ENCODE results near the gene RTN4R. TPM values are rescaled to one million over a fixed set of nuclear protein-coding genes. Genes with fewer than 3 reads are reported as not detected.
"Not testable (repeated sequence)": the region's sequence is repeated elsewhere in the genome, so short reads cannot be mapped to it uniquely, and the experiment has no call there.

RTN4R gene
- total RNA-seq, 1 experiment from 2014 or later = 16.3 TPM

DNA sequence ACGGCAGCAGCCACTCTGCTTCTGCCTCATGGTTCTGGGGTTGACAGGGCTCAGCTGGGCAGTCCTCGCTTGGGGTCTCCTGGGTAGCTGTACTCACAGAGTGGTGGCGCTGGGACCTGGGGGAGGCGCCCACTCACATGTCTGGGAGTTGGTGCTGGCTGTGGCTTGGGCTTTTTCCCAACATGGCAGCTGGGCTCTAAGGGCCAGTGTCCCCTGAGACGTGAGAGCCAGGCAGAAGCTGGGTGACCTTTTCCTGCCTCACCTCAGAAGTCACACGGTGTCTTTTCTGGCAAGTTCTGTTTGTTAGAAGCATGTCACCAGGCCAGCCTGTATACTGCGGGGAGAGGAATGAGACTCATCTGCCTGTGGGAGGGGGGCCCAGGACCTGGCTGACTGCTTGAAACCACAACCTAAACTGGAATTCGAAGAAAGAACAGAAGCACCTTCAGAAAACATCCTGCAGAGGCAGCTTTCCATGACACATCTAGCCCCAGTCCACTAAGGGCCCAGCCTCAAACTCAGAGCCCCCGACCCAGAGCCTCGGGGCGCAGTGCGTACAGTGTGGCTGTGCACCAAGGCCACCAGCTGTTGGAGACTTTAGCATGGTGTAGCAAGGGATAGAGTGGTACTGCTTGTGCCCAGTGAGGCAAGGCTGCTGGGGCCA lies 37.2 kb upstream of the RTN4R start:
- POLR2A ChIA-PET; CTCF ChIA-PET; BruUV-seq (replicated peaks); ATAC-seq; intact Hi-C loops (cut with micrococcal nuclease; ENCODE audit: unreplicated experiment); H3K4me3 ChIP-seq (ENCODE audit: low read depth in 2 of 2, low read length in 2 of 2); H3K4me1 ChIP-seq (ENCODE audit: control insufficient read depth, insufficient read depth, low read length); in situ Hi-C loops (cut with HindIII; ENCODE audit: low pct_unique_long_range_greater_than_20kb, low sequenced_read_pairs); H3K9me3 ChIP-seq (ENCODE audit: control insufficient read depth, insufficient read depth, low read depth, low read length); H3K27me3 ChIP-seq (ENCODE audit: control insufficient read depth, insufficient read depth, low read length); H3K27ac ChIP-seq (ENCODE audit: low read length); H3K36me3 ChIP-seq (ENCODE audit: control insufficient read depth, insufficient read depth, low read length); DNase-seq (ENCODE audit: low read depth, low spot score): not testable (repeated sequence)

DNA sequence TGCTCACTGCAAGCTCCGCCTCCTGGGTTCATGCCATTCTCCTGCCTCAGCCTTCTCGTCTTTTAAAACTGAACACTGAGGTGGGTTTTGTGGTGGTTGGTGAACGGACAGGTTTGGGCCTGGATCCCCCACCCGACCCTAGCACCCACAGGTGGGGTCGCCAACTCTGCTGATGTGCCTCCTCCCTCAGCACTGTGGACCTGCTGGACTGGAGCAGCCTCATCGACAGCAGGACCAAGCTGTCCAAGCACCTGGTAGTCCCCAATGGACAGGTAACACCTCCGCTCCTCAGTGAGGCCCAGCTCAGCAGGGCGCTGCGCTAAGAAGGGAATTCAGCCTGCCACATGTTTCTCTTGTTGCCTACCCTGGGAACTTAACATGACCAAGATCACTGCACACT lies 36.5 kb upstream of the RTN4R start:
- no peak overlapping the region for H3K4me3 ChIP-seq (ENCODE audit: low read depth in 2 of 2, low read length in 2 of 2)
- ChIA-PET CTCF (no interaction called here), POLR2A (no interaction called here)
- in situ Hi-C loops (cut with HindIII; ENCODE audit: low pct_unique_long_range_greater_than_20kb, low sequenced_read_pairs) (no loop called here), intact Hi-C loops (cut with micrococcal nuclease; ENCODE audit: unreplicated experiment) (no loop called here)
- no peaks in the 10 kb centered on the region for H3K4me1 ChIP-seq (ENCODE audit: control insufficient read depth, insufficient read depth, low read length)
- no peak for TF ChIP-seq SIN3A (IDR thresholded peaks at IDR 0.05; ENCODE audit: borderline replicate concordance, insufficient read depth, low read depth, low read length)
- TF ChIP-seq, protein P1, sequence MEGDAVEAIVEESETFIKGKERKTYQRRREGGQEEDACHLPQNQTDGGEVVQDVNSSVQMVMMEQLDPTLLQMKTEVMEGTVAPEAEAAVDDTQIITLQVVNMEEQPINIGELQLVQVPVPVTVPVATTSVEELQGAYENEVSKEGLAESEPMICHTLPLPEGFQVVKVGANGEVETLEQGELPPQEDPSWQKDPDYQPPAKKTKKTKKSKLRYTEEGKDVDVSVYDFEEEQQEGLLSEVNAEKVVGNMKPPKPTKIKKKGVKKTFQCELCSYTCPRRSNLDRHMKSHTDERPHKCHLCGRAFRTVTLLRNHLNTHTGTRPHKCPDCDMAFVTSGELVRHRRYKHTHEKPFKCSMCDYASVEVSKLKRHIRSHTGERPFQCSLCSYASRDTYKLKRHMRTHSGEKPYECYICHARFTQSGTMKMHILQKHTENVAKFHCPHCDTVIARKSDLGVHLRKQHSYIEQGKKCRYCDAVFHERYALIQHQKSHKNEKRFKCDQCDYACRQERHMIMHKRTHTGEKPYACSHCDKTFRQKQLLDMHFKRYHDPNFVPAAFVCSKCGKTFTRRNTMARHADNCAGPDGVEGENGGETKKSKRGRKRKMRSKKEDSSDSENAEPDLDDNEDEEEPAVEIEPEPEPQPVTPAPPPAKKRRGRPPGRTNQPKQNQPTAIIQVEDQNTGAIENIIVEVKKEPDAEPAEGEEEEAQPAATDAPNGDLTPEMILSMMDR (IDR thresholded peaks at IDR 0.05) = no peak
- no peak for TF ChIP-seq POLR2AphosphoS5 (IDR thresholded peaks at IDR 0.05; ENCODE audit: low read depth, low read length)
- TF ChIP-seq, protein P2, sequence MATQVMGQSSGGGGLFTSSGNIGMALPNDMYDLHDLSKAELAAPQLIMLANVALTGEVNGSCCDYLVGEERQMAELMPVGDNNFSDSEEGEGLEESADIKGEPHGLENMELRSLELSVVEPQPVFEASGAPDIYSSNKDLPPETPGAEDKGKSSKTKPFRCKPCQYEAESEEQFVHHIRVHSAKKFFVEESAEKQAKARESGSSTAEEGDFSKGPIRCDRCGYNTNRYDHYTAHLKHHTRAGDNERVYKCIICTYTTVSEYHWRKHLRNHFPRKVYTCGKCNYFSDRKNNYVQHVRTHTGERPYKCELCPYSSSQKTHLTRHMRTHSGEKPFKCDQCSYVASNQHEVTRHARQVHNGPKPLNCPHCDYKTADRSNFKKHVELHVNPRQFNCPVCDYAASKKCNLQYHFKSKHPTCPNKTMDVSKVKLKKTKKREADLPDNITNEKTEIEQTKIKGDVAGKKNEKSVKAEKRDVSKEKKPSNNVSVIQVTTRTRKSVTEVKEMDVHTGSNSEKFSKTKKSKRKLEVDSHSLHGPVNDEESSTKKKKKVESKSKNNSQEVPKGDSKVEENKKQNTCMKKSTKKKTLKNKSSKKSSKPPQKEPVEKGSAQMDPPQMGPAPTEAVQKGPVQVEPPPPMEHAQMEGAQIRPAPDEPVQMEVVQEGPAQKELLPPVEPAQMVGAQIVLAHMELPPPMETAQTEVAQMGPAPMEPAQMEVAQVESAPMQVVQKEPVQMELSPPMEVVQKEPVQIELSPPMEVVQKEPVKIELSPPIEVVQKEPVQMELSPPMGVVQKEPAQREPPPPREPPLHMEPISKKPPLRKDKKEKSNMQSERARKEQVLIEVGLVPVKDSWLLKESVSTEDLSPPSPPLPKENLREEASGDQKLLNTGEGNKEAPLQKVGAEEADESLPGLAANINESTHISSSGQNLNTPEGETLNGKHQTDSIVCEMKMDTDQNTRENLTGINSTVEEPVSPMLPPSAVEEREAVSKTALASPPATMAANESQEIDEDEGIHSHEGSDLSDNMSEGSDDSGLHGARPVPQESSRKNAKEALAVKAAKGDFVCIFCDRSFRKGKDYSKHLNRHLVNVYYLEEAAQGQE (IDR thresholded peaks at IDR 0.05; ENCODE audit: insufficient read depth in 1 of 2, low read depth in 2 of 2, low read length in 1 of 2) = no peak
- TF ChIP-seq TCF7L2 (IDR thresholded peaks at IDR 0.05; ENCODE audit: low read depth, low read length) = no peak
- no peaks in the 10 kb centered on the region for H3K36me3 ChIP-seq (ENCODE audit: control insufficient read depth, insufficient read depth, low read length)
- no peak for DNase-seq (ENCODE audit: low read depth, low spot score)
- no peaks in the 10 kb centered on the region for H3K27me3 ChIP-seq (ENCODE audit: control insufficient read depth, insufficient read depth, low read length)
- H3K9me3 ChIP-seq (ENCODE audit: control insufficient read depth, insufficient read depth, low read depth, low read length) = no peaks in the 10 kb centered on the region
- no peak overlapping the region for H3K27ac ChIP-seq (ENCODE audit: low read length)
- ATAC-seq = no peak
- BruUV-seq (replicated peaks) = no TSS peak

DNA sequence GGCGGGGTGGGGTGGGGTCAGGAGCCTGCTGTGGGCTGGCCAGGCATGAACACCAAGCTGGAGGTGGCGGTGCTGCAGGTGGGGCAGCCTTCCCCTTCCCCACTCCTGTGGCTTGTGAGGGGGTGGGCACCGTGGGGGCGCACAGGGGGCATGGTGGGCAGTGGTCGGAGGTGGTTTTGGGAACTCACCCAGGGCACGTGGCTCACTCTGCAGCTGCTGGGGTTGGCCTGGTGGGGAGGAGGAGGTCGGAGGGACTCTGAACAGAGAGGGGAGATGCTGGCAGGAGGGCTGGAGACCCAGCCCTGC lies 35.1 kb upstream of the RTN4R start:
- H3K4me3 ChIP-seq (ENCODE audit: low read depth in 2 of 2, low read length in 2 of 2); intact Hi-C loops (cut with micrococcal nuclease; ENCODE audit: unreplicated experiment); POLR2A ChIA-PET; H3K9me3 ChIP-seq (ENCODE audit: control insufficient read depth, insufficient read depth, low read depth, low read length); H3K27me3 ChIP-seq (ENCODE audit: control insufficient read depth, insufficient read depth, low read length); H3K36me3 ChIP-seq (ENCODE audit: control insufficient read depth, insufficient read depth, low read length); CTCF ChIA-PET; DNase-seq (ENCODE audit: low read depth, low spot score); BruUV-seq (replicated peaks); ATAC-seq; in situ Hi-C loops (cut with HindIII; ENCODE audit: low pct_unique_long_range_greater_than_20kb, low sequenced_read_pairs); H3K27ac ChIP-seq (ENCODE audit: low read length); H3K4me1 ChIP-seq (ENCODE audit: control insufficient read depth, insufficient read depth, low read length): not testable (repeated sequence)

Data from Panc1 (cell line).